IPS-18a (cell line): Measurements from ENCODE around the gene WBP2.

ENCODE experiments used
- H3K27ac ChIP-seq: one replicate; pipeline ENCODE4 v1.5.1; 2013; ENCODE audit warnings: low read length
- H3K27me3 ChIP-seq: one replicate; pipeline ENCODE4 v1.6.1; 2013; ENCODE audit warnings: mild to moderate bottlenecking, low read length; ENCODE audit not compliant: control insufficient read depth, insufficient read depth
- H3K36me3 ChIP-seq: one replicate; pipeline ENCODE4 v1.6.1; 2013; ENCODE audit warnings: low read depth, low read length; ENCODE audit not compliant: control insufficient read depth
- H3K4me1 ChIP-seq: one replicate; pipeline ENCODE4 v1.6.1; 2013; ENCODE audit warnings: low read depth, low read length; ENCODE audit not compliant: control insufficient read depth
- H3K4me3 ChIP-seq: one replicate; pipeline ENCODE4 v1.5.1; 2013; ENCODE audit warnings: low read length
- H3K9ac ChIP-seq: one replicate; pipeline ENCODE4 v1.6.1; 2013; ENCODE audit warnings: mild to moderate bottlenecking, low read length, moderate library complexity
- H3K9me3 ChIP-seq: one replicate; pipeline ENCODE4 v1.6.1; 2013; ENCODE audit warnings: low read depth, low read length; ENCODE audit not compliant: control insufficient read depth

WBP2 gene

DNA sequence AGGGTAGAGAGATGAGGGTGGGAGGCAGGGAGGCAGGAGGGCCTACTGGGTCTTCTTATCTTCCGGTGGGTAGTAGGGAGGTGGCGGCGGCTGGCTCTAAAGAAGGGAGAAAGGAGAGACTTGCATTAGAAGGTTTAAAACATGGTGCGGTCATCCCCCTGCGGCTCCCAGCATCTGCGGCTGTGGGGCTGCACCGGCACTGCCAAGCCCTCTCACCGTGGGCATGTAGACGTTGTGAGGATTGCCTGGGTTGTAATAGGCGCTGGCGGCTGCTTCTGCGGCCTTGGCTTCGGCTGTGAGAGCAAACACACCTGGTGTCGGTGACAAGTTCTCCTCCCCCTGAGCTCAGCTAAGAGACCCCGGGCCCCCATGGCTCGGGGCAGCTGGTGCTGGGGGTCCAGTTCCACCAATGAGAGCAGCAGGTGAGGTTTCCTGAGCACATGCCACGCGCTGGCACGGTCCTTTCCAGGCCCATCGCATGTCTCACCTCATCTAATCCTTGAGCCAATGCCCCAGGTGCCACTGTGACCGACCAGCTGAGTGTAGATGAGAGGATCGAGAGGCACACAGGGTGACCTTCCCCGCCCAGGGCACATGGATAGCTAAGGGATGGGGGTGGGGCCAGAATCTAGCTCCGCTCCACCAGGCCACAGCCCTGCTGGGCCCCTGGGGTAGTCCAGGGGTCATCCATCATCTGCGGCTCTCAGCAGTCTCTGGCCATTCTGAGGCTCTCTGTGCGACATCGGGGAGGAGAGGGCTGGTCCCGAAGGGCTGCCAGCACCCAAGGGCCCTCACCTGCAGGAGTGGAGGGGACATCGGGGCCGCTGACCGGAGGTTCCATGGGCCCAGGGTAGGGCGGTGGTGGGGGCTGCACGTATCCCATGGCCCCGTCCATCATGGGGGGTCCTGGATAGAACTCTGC lies 8.2 kb downstream of the WBP2 start:
- H3K4me3 ChIP-seq: no peak overlapping the region
- H3K27ac ChIP-seq: no peak overlapping the region
- no peaks in the 10 kb centered on the region for H3K27me3 ChIP-seq
- no peaks in the 10 kb centered on the region for H3K9me3 ChIP-seq
- peaks cover 27% of the 10 kb centered on the region for H3K36me3 ChIP-seq
- H3K9ac ChIP-seq: no peak overlapping the region
- H3K4me1 ChIP-seq: no peaks in the 10 kb centered on the region

DNA sequence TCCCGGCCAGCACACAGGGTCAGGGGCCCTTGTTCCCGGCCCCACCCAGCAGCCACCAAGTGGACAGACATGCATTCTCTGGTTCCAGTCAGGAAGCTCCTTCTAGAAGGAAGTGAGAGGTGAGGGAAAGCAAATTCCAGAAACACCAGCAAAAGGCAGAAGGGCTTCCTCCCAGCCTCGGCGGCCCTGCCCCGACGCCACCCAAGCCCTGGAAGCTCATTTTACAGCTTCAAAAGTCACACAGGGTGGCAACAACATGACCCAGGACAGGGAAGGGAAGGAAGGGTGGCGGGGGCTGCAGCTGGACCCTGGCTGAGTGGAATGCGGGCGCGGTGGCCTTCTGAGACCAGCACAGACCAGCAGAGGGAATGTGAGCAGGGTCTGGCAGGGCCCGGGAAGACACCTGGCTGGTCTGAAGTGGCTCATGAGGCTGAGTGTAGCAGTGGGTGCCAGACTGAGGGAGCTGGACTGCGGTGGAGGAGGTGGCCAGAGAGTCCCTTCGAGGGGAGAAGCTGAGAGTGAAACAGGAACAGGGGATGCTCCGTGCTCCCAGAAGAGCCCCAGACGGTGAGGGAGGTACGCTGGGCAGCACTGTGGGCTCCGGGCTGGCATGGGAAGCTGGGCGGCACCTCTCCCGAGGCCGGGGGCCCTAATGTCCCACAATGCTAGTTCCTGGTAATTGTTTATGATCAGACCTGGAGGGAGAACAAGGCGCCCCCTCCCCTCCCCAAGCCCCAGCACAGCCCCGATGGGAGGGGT lies 9.0 kb downstream of the WBP2 start:
- H3K9ac ChIP-seq: no peak overlapping the region
- no peak overlapping the region for H3K27ac ChIP-seq
- no peaks in the 10 kb centered on the region for H3K4me1 ChIP-seq
- H3K9me3 ChIP-seq: no peaks in the 10 kb centered on the region
- H3K27me3 ChIP-seq: no peaks in the 10 kb centered on the region
- peaks cover 23% of the 10 kb centered on the region for H3K36me3 ChIP-seq
- H3K4me3 ChIP-seq: no peak overlapping the region

DNA sequence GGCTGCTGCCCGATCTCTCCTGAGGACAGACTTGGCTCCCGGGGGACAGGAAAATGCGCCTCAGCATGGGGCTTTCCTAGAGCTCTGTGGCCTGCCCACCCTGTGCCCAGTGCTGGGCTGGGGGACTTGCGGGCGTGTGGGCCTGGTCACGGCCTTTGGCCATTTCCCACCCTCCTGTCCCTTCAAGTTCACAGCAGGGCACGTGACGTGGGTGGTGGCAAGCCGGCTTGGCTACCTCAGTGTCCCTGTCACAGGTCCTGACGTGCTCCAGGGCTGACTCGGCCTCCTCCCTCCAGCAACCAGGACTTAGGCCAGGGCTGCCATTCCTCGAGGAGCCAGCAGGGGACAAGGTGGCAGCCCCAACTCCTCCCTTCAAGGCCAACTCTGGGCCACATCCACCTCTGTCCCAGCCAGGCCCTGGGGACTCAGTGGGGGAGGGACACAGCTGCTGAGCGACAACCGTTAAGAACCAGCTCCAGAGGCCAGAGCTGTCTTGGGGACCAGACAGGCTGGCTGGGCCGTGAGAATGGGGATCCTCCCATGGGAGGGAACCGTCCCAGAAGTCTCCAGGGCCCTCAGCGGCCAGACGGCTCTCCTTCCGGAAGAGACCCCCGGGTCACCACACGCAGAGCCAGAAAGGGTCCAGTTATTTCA lies 9.9 kb downstream of the WBP2 start:
- no peak overlapping the region for H3K27ac ChIP-seq
- H3K36me3 ChIP-seq: peaks cover 23% of the 10 kb centered on the region
- H3K4me1 ChIP-seq: no peaks in the 10 kb centered on the region
- H3K9me3 ChIP-seq: no peaks in the 10 kb centered on the region
- no peak overlapping the region for H3K9ac ChIP-seq
- H3K27me3 ChIP-seq: no peaks in the 10 kb centered on the region
- no peak overlapping the region for H3K4me3 ChIP-seq

DNA sequence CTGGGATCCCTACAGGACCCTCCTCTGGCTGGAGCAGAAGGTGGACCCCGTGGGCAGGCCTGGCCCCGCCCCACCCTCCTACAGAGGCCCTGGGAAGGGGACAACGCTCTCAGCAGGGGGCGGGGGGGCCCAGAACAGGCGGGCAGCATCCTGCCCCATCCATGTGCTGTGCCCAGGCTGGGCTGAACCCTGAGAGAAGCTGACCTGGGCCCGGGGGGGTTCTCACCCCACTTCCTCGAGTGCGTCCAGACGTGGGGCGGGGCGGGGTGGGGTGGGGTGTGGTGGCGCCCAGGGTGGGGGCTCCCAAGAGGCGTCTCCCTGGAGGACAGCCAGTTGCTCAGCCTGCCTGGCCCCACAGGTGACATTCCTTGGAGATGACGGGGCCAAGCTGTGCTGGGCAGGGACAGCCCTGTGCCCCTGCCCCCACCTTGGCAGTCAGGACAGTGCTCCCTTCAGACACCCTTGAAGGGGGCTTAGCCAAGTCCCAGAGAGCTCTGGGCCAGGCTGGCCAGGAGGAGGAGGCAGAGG lies 10.5 kb downstream of the WBP2 start:
- H3K9ac ChIP-seq: no peak overlapping the region
- no peaks in the 10 kb centered on the region for H3K4me1 ChIP-seq
- no peaks in the 10 kb centered on the region for H3K9me3 ChIP-seq
- no peak overlapping the region for H3K27ac ChIP-seq
- peaks cover 23% of the 10 kb centered on the region for H3K36me3 ChIP-seq
- no peak overlapping the region for H3K4me3 ChIP-seq
- H3K27me3 ChIP-seq: no peaks in the 10 kb centered on the region

DNA sequence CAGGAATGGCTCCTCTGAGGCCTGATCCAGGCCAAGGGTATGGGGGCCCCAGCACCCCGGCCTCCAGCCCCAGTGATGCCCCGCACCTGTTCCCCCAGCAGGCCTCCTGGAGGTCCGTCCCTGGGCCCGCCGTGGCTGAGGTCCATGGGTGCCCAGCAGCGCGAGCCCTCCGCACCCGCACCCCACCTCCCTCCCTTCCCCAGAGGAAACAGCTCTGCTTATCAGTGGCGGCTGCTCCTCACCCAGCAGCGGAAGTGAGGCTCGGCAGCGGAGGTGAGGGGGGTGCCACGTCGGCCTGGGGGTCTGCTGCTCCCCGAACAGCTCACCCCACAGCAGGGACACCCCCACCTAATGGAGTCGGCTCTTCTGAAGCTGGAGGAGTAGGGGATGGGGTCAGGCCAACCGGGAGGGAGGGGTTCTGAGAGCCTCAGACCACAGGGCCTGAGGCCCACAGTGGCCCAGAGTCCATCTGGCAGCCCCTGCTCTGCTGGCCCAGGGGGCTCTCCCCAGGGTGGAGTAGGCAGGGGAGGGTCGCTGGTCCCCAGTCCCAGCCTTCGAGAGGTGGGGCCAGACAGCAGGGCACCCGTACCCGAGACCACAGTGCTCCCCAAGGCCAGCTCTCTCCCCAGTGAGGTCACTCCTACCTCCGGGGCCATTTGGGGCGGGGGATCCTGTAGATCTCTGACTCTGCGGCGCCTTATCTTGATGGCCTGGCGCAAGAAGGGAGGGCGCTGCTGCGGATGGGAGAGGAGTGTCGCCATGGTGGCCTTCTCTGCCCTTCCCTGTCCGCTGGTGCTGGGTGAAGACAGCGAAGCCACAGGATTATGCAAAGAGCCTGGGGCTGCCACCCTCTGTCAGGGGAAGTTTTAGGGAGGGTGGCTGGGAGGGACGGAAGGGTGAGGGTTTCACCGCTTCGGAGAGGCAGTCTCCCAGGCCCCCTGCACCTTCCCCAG lies 11.3 kb downstream of the WBP2 start, which contains the start of gene UNC13D:
TSS of gene UNC13D (minus strand) at position 828 of the 953 bp plus-strand sequence. CDS start at position 761, 67 bp downstream.
- H3K27me3 ChIP-seq: no peaks in the 10 kb centered on the region
- no peaks in the 10 kb centered on the region for H3K4me1 ChIP-seq
- no peak within 1 kb of the TSS for H3K27ac ChIP-seq
- no peaks in the 10 kb centered on the region for H3K9me3 ChIP-seq
- H3K4me3 ChIP-seq: no peak within 1 kb of the TSS
- no peak within 1 kb of the TSS for H3K9ac ChIP-seq
- peaks cover 19% of the 10 kb centered on the region for H3K36me3 ChIP-seq

DNA sequence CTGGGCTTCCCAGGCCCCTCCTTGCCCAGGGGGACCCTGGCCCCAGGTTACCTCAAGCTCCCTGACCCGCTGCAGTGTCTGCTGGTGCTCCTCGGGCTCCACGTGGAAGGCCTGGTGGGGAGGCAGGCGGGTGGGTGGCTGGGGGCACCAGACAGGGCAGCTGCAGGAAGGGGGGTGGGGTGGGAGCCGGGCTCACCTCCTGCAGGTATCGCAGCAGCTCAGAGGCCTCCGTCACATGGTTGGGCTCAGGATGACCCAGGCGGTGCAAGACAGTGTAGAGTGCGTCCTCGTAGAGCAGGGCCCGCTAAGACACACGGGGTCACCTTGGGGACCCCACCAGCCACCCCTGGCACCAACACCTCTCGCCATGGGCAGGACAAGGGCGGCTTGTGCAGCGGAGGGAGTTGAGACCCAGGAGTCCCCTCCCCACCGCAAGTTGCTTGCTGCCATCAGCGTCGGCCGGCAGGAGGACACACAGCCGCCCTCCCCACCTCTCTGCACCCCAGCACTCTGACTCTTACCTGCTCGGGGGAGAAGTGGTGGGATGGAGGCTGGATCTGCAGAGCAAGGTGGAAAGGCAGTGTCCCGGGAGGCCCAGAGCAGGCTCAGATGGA lies 12.1 kb downstream of the WBP2 start:
- H3K4me3 ChIP-seq: no peak overlapping the region
- H3K36me3 ChIP-seq: peaks cover 17% of the 10 kb centered on the region
- H3K27ac ChIP-seq: no peak overlapping the region
- H3K9ac ChIP-seq: no peak overlapping the region
- no peaks in the 10 kb centered on the region for H3K4me1 ChIP-seq
- H3K9me3 ChIP-seq: no peaks in the 10 kb centered on the region
- H3K27me3 ChIP-seq: no peaks in the 10 kb centered on the region

DNA sequence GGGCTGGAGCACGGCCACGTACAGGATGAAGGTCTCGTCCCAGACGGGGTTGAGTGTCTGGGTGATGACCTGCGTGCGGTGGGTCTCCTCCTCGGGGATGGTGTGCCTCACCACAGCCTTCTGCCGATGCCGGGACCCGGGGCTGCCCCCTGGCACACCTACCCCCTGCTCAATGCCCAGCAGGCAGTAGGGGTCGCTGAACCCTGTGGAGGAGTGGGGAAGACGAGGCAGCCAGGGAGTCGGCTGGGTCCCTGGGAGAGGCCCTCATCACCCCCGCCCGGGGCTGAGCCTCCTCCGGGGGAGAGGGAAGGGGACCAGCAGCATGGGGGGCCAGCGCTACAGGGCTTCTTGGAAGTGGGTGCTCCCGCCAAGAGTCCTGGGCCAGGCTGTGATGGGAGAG lies 12.7 kb downstream of the WBP2 start:
- peaks cover 12% of the 10 kb centered on the region for H3K36me3 ChIP-seq
- no peak overlapping the region for H3K9ac ChIP-seq
- no peak overlapping the region for H3K4me3 ChIP-seq
- no peaks in the 10 kb centered on the region for H3K9me3 ChIP-seq
- no peaks in the 10 kb centered on the region for H3K4me1 ChIP-seq
- H3K27me3 ChIP-seq: no peaks in the 10 kb centered on the region
- H3K27ac ChIP-seq: no peak overlapping the region

DNA sequence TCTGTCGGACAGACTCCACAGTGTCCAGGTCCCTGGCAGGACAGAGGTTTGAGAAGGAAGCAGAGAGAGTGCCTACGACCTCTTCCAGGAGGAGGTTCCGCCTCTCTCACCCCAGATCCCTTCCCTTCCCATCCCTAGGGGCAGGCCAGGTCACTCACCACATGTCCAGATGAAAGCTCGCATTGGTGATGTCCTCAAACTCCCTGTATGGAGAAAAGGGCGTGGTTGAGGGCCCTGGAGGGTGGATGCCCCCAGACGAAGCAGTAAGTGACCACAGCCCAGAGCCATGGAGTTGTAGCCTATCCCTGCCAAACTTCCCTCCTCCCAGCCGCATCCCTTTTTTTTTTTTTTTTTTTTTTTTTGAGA lies 14.4 kb downstream of the WBP2 start:
- H3K9me3 ChIP-seq: no peaks in the 10 kb centered on the region
- no peak overlapping the region for H3K9ac ChIP-seq
- no peaks in the 10 kb centered on the region for H3K4me1 ChIP-seq
- no peaks in the 10 kb centered on the region for H3K36me3 ChIP-seq
- H3K4me3 ChIP-seq: no peak overlapping the region
- H3K27ac ChIP-seq: no peak overlapping the region
- H3K27me3 ChIP-seq: no peaks in the 10 kb centered on the region

DNA sequence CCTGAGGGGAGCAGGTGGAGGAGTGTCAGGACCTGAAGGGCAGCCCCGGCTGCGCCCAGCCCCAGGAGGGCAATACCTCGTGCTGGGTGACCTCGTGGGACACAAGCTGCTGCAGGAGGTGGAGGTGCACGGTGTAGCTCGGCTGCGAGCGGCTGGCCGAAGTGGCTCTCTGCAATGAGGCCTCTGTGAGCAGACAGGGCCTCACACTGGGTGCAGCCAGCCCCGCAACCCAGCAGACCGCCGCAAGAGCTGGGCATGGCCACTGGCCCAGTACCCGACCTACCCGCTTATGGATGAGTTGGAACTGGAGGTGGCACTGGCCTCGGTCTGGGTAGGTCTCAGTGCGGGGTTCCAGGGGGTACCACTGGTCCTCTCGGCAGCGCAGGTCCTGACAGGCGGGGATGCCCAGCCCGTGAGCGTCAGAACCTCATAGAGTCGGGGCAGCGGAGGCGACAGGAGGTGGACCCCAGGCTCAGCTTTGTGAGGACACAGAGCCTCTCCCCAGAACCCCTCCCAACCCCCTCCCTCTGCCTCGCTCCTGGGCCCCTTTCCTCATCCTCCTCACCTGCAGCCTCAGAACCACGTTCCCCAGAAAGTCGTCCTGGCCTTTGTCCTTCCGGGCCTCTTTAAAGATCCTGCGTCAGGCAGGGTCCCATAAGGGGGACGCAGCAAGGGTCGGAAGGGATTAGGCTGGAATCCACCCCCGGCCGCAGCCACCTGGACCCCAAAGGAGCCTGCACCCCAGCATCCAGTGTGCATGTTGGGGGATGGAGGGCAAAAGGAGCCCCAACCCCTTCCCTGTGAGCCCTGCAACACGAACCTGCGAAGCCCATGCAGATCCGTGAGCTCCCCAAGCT lies 15.0 kb downstream of the WBP2 start:
- H3K4me1 ChIP-seq: no peaks in the 10 kb centered on the region
- H3K9ac ChIP-seq: no peak overlapping the region

DNA sequence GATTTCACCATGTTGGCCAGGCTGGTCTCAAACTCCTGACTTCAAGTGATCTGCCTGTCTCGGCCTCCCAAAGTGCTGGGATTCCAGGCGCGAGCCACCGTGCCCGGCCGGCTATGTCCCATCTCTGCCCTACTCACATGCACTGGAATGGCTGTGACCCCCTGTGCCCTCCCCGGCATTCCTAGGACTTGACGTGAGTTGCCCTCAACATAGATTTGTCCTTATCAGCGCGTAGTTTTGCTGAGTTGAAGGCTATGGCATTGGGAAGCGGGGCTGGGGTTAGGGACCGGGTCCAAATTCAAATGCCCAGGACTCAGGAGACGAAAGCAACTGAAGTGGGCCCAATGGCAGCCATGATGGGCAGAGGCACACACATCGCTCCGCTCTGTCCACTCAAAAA lies 16.7 kb downstream of the WBP2 start:
- H3K4me3 ChIP-seq: no peak overlapping the region
- no peaks in the 10 kb centered on the region for H3K4me1 ChIP-seq
- no peaks in the 10 kb centered on the region for H3K9me3 ChIP-seq
- no peak overlapping the region for H3K9ac ChIP-seq
- H3K36me3 ChIP-seq: no peaks in the 10 kb centered on the region
- H3K27ac ChIP-seq: no peak overlapping the region
- H3K27me3 ChIP-seq: no peaks in the 10 kb centered on the region

More for the DNA sequence above, 15.0 kb downstream of the WBP2 start:
- no peaks in the 10 kb centered on the region for H3K27me3 ChIP-seq
- H3K9me3 ChIP-seq: no peaks in the 10 kb centered on the region
- H3K36me3 ChIP-seq: no peaks in the 10 kb centered on the region
- H3K4me3 ChIP-seq: no peak overlapping the region
- H3K27ac ChIP-seq: no peak overlapping the region
